ENCODE data around the gene DENND10.
"Not testable (repeated sequence)": the region's sequence is repeated elsewhere in the genome, so short reads cannot be mapped to it uniquely, and the experiment has no call there.

The DENND10 gene

GRCh38 chr10:119166564-119166963 is 62.7 kb downstream of the DENND10 start:
- Histone ChIP-seq H3K9ac (ENCODE audit: low read length) (no peak overlapping the region), H3K4me3 (ENCODE audit: low read length) (no peak overlapping the region), H3K4me1 (ENCODE audit: control insufficient read depth, insufficient read depth, low read length) (peaks cover 3% of the 10 kb centered on the region), H3K27ac (ENCODE audit: low read depth, low read length) (peak overlapping the region; percentile 93), H3K36me3 (ENCODE audit: control insufficient read depth, insufficient read depth, low read length) (peaks cover 17% of the 10 kb centered on the region), H3K27me3 (ENCODE audit: control insufficient read depth, insufficient read depth, low read length) (no peaks in the 10 kb centered on the region)

GRCh38 chr10:119167041-119167440 is 63.1 kb downstream of the DENND10 start:
- Histone ChIP-seq H3K27ac (ENCODE audit: low read depth, low read length) (no peak overlapping the region), H3K27me3 (ENCODE audit: control insufficient read depth, insufficient read depth, low read length) (no peaks in the 10 kb centered on the region), H3K9ac (ENCODE audit: low read length) (no peak overlapping the region), H3K4me3 (ENCODE audit: low read length) (no peak overlapping the region), H3K4me1 (ENCODE audit: control insufficient read depth, insufficient read depth, low read length) (peaks cover 3% of the 10 kb centered on the region), H3K36me3 (ENCODE audit: control insufficient read depth, insufficient read depth, low read length) (peaks cover 21% of the 10 kb centered on the region)

- peaks cover 3% of the 10 kb centered on the region for H3K4me1 ChIP-seq (ENCODE audit: control insufficient read depth, insufficient read depth, low read length)
- no peak overlapping the region for H3K4me3 ChIP-seq (ENCODE audit: low read length)
- H3K27ac ChIP-seq (ENCODE audit: low read depth, low read length): no peak overlapping the region
- peaks cover 25% of the 10 kb centered on the region for H3K36me3 ChIP-seq (ENCODE audit: control insufficient read depth, insufficient read depth, low read length)
- no peaks in the 10 kb centered on the region for H3K27me3 ChIP-seq (ENCODE audit: control insufficient read depth, insufficient read depth, low read length)
- H3K9ac ChIP-seq (ENCODE audit: low read length): no peak overlapping the region
Observed at GRCh38 chr10:119174109-119174508, 70.2 kb downstream of the DENND10 start.

GRCh38 chr10:119176166-119176565 is 72.3 kb downstream of the DENND10 start:
- Histone ChIP-seq H3K36me3 (ENCODE audit: control insufficient read depth, insufficient read depth, low read length) (peaks cover 14% of the 10 kb centered on the region), H3K27me3 (ENCODE audit: control insufficient read depth, insufficient read depth, low read length) (no peaks in the 10 kb centered on the region), H3K4me3 (ENCODE audit: low read length) (no peak overlapping the region), H3K9ac (ENCODE audit: low read length) (no peak overlapping the region), H3K27ac (ENCODE audit: low read depth, low read length) (no peak overlapping the region), H3K4me1 (ENCODE audit: control insufficient read depth, insufficient read depth, low read length) (peaks cover 3% of the 10 kb centered on the region)

DNA sequence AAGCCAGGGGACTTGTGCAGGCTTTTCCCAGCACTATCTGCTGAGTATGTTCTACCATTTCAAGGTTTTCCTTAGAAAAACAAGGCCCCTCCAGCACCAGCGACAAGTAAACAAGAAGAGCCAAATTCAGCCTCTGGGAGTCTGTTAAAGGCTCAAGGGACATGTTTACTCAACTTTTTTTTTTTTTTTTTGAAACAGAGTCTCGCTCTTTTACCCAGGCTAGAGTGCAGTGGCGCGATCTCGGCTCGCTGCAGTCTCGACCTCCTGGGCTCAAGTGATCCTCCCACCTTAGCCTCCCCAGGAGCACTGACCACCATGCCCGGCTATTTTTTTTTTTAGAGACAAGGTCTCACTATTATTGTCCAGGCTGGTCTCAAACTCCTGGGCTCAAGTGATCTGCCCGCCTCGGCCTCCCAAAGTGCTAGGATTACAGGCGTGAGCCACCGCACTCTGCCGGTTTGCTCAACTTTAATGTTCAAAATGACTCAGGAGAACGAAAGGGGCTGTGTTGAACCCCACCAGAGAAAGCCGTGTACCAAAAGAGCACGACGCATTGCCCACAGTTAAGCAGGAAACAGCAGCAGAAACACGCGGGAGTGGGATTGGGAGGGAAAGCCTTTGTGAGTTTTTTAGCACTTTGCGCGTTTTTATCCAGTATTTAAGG is 73.9 kb downstream of the DENND10 start:
- Histone ChIP-seq H3K27me3 (ENCODE audit: control insufficient read depth, insufficient read depth, low read length) (no peaks in the 10 kb centered on the region), H3K9ac (ENCODE audit: low read length) (peak overlapping the region; percentile 82), H3K27ac (ENCODE audit: low read depth, low read length) (peak overlapping the region; percentile 96), H3K4me1 (ENCODE audit: control insufficient read depth, insufficient read depth, low read length) (peaks cover 3% of the 10 kb centered on the region), H3K36me3 (ENCODE audit: control insufficient read depth, insufficient read depth, low read length) (no peaks in the 10 kb centered on the region), H3K4me3 (ENCODE audit: low read length) (peak overlapping the region; percentile 96)

- H3K36me3 ChIP-seq (ENCODE audit: control insufficient read depth, insufficient read depth, low read length): no peaks in the 10 kb centered on the region
- H3K27me3 ChIP-seq (ENCODE audit: control insufficient read depth, insufficient read depth, low read length): no peaks in the 10 kb centered on the region
- H3K4me1 ChIP-seq (ENCODE audit: control insufficient read depth, insufficient read depth, low read length): peaks cover 3% of the 10 kb centered on the region
- peak within 1 kb of the TSS; percentile 96 for H3K27ac ChIP-seq (ENCODE audit: low read depth, low read length)
- peak within 1 kb of the TSS; percentile 96 for H3K4me3 ChIP-seq (ENCODE audit: low read length)
- H3K9ac ChIP-seq (ENCODE audit: low read length): peak within 1 kb of the TSS; percentile 82
Observed at GRCh38 chr10:119178372-119179119, 74.6 kb downstream of the DENND10 start, which contains the start of gene PRDX3. TSS of gene PRDX3 (minus strand) at chr10:119178812. CDS start at chr10:119178790, 22 bp downstream.

DNA sequence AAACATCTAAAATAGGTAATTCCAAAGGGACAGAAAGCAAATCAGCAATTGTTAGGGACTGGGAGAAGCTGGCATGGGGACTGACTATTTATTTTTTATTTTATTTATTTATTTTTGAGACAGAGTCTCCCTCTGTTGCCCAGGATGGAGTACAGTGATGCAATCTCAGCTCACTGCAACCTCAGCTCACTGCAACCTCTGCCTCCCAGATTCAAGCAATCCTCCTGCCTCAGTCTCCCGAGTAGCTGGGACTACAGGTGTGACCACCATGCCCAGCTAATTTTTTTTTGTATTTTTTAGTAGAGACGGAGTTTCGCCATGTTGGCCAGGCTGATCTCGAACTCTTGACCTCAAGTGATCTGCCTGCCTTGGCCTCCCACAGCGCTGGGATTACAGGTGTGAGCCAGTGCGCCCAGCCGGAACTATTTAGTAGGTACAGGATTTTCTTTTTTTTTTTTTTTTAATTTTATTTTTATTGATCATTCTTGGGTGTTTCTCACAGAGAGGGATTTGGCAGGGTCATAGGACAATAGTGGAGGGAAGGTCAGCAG is 77.0 kb downstream of the DENND10 start:
- not testable (repeated sequence) for H3K36me3 ChIP-seq (ENCODE audit: control insufficient read depth, insufficient read depth, low read length); H3K4me3 ChIP-seq (ENCODE audit: low read length); H3K9ac ChIP-seq (ENCODE audit: low read length); H3K4me1 ChIP-seq (ENCODE audit: control insufficient read depth, insufficient read depth, low read length); H3K27me3 ChIP-seq (ENCODE audit: control insufficient read depth, insufficient read depth, low read length); H3K27ac ChIP-seq (ENCODE audit: low read depth, low read length)

DNA sequence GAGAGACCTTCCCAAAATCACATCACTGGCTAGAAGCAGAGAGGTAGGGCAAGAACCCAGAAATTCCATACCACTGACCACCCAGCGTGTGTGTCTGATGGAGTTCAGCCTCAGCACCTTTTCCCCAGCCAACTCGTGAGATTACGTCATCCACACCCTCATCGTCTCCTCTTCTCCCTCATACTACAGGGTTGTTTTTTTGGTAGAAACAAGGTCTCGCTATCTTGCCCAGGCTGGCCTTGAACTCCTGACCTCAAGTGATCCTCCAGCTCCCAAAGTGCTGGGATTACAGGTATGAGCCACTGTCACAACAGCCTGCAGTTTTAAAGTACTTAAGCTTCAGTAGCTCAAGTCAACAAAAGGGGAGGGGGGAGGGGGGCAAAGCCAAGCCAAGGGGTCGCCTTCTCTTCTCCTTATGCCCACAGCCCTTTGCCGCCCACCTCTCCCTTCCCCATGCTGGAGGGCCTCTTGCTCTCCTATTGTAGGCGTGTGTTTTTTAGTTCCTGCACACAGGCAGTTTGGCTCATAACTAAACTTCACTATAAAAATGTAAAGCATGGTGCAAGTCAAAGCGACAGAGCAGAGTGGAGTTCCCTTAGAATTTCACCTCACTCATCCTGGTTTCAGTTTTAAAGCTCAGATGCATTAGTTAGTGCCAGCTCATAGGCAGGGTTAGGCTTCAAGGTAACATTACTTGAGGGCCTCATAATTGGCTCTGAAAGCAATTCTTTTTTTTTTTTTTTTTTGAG is 79.9 kb downstream of the DENND10 start:
- H3K4me3 ChIP-seq (ENCODE audit: low read length): no peak overlapping the region
- H3K27ac ChIP-seq (ENCODE audit: low read depth, low read length): no peak overlapping the region
- H3K9ac ChIP-seq (ENCODE audit: low read length): no peak overlapping the region
- H3K4me1 ChIP-seq (ENCODE audit: control insufficient read depth, insufficient read depth, low read length): peaks cover 3% of the 10 kb centered on the region
- no peaks in the 10 kb centered on the region for H3K36me3 ChIP-seq (ENCODE audit: control insufficient read depth, insufficient read depth, low read length)
- H3K27me3 ChIP-seq (ENCODE audit: control insufficient read depth, insufficient read depth, low read length): no peaks in the 10 kb centered on the region

Data from rectal smooth muscle tissue (tissue), 1 donor.